Prostate gland (tissue), 2 donors: ENCODE data around the gene PDGFRB. TPM values are rescaled to one million over a fixed set of nuclear protein-coding genes. Genes with fewer than 3 reads are reported as not detected.

Experiments used
- DNase-seq: peaks from one replicate; pipeline ENCODE4 v3.0.0-alpha.2; 2019; ENCODE audit warnings: low spot score
- H3K27ac ChIP-seq, 2 donors: fragments of 200-600 bp; sonication (generic); 2 replicates each; pipeline ENCODE4 v1.5.1; 2017 to 2019
- H3K27me3 ChIP-seq: fragments of 200-600 bp; sonication (generic); replicated peaks from 2 replicates; pipeline ENCODE4 v1.5.1; 2019; ENCODE audit not compliant: insufficient read depth
- H3K36me3 ChIP-seq, 2 donors: fragments of 200-600 bp; sonication (generic); 1 replicate in 1 of 2; 2 replicates in 1 of 2; pipeline versions ENCODE4 v1.5.1 to v1.8.1; 2017 to 2019
- H3K4me1 ChIP-seq: fragments of 200-600 bp; sonication (generic); replicated peaks from 2 replicates; pipeline ENCODE4 v1.5.1; 2019
- H3K4me3 ChIP-seq, 2 donors: fragments of 200-600 bp; sonication (generic); 2 replicates each; pipeline ENCODE4 v1.5.1; 2017 to 2019
- H3K9me3 ChIP-seq: fragments of 200-600 bp; sonication (generic); 2 replicates; pipeline ENCODE4 v1.5.1; 2017
- POLR2A ChIP-seq: fragments of 450-650 bp; IDR thresholded peaks from one replicate; pipeline ENCODE4 v1.6.1; 2016; ENCODE audit warnings: antibody characterized with exemption, mild to moderate bottlenecking
- POLR2AphosphoS5 ChIP-seq: sonication (generic); formaldehyde crosslinking; IDR thresholded peaks from one replicate; pipeline ENCODE4 v1.6.1; 2017; ENCODE audit warnings: antibody characterized with exemption
- WGBS: methylation state at CpG from one replicate; pipeline ENCODE4 v1.1.5; 2018; 5-methylcytosine and 5-hydroxymethylcytosine counted together
- intact Hi-C: fragments of 100-400 bp; cut with DNase I; formaldehyde crosslinking; loops from one replicate; pipeline ENCODE4 v1.14.2; 2022
- total RNA-seq, 2 donors: library from RNA; depleted of rRNA; stranded (reverse); fragments of >200 nt; gene quantifications; one replicate each; pipeline ENCODE4 v1.1.0, GENCODE V29; 2016
- TF ChIP-seq, protein P1 (sequence below), 4 experiments: fragments of 200-600 bp in 2 of 4; fragments of 450-650 bp in 2 of 4; sonication (generic) in 2 of 4; IDR thresholded peaks; 1 replicate in 3 of 4; 2 replicates in 1 of 4; pipeline ENCODE4 v1.5.1; 2016 to 2019; ENCODE audit warnings: antibody characterized with exemption in 4 of 4, mild to moderate bottlenecking in 2 of 4, moderate library complexity in 2 of 4

PDGFRB gene
- total RNA-seq, 2 donors from 2014 or later = 14.5 to 161 TPM

- H3K4me1 ChIP-seq = no peaks in the 10 kb centered on the region
- WGBS = 84% methylated on average over 14 of the region's 14 CpGs
Observed at GRCh38 chr5:150167908-150168307, 12.3 kb upstream of the PDGFRB start.

GRCh38 chr5:150167512-150167850 lies 11.8 kb upstream of the PDGFRB start:
- Histone ChIP-seq H3K27ac (no peak overlapping the region), H3K36me3 (no peaks in the 10 kb centered on the region), H3K4me1 (no peaks in the 10 kb centered on the region), H3K9me3 (no peaks in the 10 kb centered on the region), H3K4me3 (no peak overlapping the region), H3K27me3 (peaks cover 8% of the 10 kb centered on the region)
- intact Hi-C loops = no loop called here
- TF ChIP-seq POLR2AphosphoS5 (no peak), POLR2A (no peak)
- TF ChIP-seq, protein P1, sequence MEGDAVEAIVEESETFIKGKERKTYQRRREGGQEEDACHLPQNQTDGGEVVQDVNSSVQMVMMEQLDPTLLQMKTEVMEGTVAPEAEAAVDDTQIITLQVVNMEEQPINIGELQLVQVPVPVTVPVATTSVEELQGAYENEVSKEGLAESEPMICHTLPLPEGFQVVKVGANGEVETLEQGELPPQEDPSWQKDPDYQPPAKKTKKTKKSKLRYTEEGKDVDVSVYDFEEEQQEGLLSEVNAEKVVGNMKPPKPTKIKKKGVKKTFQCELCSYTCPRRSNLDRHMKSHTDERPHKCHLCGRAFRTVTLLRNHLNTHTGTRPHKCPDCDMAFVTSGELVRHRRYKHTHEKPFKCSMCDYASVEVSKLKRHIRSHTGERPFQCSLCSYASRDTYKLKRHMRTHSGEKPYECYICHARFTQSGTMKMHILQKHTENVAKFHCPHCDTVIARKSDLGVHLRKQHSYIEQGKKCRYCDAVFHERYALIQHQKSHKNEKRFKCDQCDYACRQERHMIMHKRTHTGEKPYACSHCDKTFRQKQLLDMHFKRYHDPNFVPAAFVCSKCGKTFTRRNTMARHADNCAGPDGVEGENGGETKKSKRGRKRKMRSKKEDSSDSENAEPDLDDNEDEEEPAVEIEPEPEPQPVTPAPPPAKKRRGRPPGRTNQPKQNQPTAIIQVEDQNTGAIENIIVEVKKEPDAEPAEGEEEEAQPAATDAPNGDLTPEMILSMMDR (IDR thresholded peaks at IDR 0.05) = no peak
- WGBS = 92% methylated on average over 15 of the region's 15 CpGs
- DNase-seq = no peak

More at GRCh38 chr5:150167908-150168307, 12.3 kb upstream of the PDGFRB start:
- H3K27ac ChIP-seq = no peak overlapping the region
- H3K27me3 ChIP-seq = peaks cover 8% of the 10 kb centered on the region
- no peaks in the 10 kb centered on the region for H3K36me3 ChIP-seq
- intact Hi-C loops = no loop called here
- TF ChIP-seq, protein P1 (IDR thresholded peaks at IDR 0.05) = no peak
- TF ChIP-seq POLR2AphosphoS5 (no peak), POLR2A (no peak)
- H3K4me3 ChIP-seq = no peak overlapping the region
- DNase-seq = no peak
- no peaks in the 10 kb centered on the region for H3K9me3 ChIP-seq

- Histone ChIP-seq H3K4me1 (peaks cover 1% of the 10 kb centered on the region), H3K27me3 (peaks cover 8% of the 10 kb centered on the region), H3K9me3 (no peaks in the 10 kb centered on the region), H3K4me3 (no peak within 1 kb of the TSS), H3K27ac (no peak within 1 kb of the TSS), H3K36me3 (no peaks in the 10 kb centered on the region)
- DNase-seq = no peak
- TF ChIP-seq POLR2A (no peak), POLR2AphosphoS5 (no peak)
- TF ChIP-seq, protein P1 (IDR thresholded peaks at IDR 0.05) = no peak
- 46% methylated on average over 67 of the region's 93 CpGs for WGBS
- intact Hi-C loops = no loop called here
Observed at GRCh38 chr5:150166650-150167511, 11.2 kb upstream of the PDGFRB start, which contains the start of gene CDX1. CDX1 (plus strand) TSS chr5:150166778; CDS start chr5:150166877, 99 bp downstream.

GRCh38 chr5:150166037-150166649 lies 10.5 kb upstream of the PDGFRB start:
- TF ChIP-seq POLR2AphosphoS5 (no peak), POLR2A (no peak)
- TF ChIP-seq, protein P1 (IDR thresholded peaks at IDR 0.05) = no peak
- Histone ChIP-seq H3K4me3 (no peak overlapping the region), H3K36me3 (no peaks in the 10 kb centered on the region), H3K27ac (no peak overlapping the region), H3K4me1 (peaks cover 3% of the 10 kb centered on the region), H3K9me3 (no peaks in the 10 kb centered on the region), H3K27me3 (peaks cover 8% of the 10 kb centered on the region)
- no peak for DNase-seq
- intact Hi-C loops = no loop called here
- WGBS = 79% methylated on average over 26 of the region's 27 CpGs
